GM03348 (cell line): ENCODE data around the gene R3HDML.
"Not testable (repeated sequence)": the region's sequence is repeated elsewhere in the genome, so short reads cannot be mapped to it uniquely, and the experiment has no call there.

Source experiments
- DNase-seq: peaks from one replicate; pipeline ENCODE4 v3.0.0; 2012; ENCODE audit warnings: low spot score

The R3HDML gene, protein sequence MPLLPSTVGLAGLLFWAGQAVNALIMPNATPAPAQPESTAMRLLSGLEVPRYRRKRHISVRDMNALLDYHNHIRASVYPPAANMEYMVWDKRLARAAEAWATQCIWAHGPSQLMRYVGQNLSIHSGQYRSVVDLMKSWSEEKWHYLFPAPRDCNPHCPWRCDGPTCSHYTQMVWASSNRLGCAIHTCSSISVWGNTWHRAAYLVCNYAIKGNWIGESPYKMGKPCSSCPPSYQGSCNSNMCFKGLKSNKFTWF

DNA sequence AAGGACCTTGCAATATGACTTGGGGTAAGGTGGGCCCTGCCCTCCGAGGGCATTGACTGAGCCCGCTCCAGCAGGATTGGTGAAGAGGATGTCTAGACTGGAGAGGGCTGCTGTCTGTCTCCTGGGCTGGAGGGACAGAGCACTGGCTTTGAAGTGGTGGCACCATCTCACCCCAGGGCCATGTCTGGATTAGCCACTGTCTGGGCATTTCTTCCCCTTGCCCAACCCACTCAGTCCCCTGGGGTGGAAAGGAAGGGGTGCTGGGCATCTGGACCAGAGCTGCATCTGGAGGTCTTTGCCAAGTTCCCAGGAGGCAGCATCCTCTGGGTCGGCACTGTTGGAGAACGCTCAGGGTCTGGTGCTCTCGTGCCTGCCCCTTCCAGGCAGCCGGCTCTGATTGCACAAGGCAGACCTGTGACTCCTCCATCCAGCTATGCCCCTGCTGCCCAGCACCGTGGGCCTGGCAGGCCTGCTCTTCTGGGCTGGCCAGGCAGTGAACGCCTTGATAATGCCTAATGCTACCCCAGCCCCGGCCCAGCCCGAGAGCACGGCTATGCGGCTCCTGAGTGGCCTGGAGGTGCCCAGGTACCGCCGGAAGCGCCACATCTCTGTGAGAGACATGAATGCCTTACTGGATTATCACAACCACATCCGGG lies at the start of gene R3HDML:
R3HDML (plus strand) TSS at position 319 of the 656 bp plus-strand sequence; CDS start at position 434, 115 bp downstream.
- no peak for DNase-seq

DNA sequence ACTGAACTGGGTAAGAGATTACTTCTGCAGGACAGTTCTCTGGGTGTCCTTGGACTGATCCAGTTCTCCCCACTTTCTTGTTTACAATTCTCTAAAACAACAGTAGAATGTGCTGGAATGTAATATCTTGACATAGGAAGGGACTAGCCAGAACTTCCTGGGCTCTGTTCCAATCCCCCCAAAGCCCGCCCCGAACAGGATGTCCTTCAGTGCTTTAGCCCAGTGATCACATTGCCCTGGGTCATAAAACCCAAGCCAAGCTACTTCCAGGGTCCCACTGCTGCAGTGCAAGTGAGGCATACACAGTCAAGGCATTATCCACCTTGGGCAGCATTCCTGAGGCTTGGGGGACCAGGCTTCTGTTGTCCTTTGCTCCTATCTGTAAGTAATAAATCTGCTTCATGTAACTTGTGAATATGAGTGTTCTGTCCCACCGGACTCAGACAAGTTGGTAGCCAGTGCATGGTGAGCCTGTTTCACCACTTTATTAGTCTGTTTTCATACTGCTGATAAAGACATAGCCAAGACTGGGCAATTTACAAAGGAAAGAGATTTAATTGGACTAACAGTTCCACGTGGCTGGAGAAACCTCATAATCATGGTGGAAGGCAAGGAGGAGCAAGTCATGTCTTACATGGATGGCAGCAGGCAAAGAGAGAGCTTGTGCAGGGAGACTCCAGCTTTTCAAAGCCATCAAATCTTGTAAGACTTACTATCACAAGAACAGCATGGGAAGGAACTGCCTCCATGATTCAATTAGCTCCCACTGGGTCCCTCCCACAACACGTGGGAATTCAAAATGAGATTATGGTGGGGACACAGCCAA lies 49.4 kb upstream of the R3HDML start:
- DNase-seq, result no peak

DNA sequence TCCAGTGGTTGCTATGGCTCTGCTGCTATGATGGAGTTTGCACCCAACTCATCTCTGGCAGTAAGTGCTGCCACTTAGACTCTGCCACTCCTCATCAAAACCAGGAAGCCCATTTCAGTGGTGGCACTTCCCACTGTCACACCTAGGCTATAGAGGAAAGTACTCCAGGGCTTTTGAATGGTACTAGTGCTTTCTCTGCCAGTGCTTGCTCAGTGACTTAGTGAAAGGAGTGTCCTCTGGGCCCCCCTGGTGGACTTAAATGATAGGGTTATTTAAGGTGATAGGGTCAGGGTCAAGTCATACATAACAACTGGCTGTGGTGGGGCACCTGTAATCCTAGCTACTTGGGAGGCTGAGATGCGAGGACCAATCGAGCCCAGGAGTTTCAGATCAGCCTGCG lies 48.6 kb upstream of the R3HDML start:
- DNase-seq, result no peak

DNA sequence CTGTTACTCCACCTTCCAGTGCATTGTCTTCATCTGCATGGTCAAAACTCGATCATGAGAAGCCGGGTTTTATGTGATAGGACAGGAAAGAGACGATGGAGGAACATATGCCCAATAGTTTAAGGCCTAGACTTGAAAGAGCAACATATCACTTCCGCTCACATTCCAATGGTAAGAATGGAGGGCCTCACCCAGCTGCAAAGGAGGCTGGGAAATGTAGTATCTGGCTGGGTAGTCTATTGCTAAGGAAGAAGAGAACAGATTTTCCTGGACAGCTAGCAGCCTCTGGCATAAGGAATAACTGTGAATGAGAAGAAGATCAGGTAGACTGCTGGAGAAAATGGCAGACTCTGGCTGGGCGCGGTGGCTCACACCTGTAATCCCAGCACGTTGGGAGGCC lies 45.1 kb upstream of the R3HDML start:
- DNase-seq, result no peak

DNA sequence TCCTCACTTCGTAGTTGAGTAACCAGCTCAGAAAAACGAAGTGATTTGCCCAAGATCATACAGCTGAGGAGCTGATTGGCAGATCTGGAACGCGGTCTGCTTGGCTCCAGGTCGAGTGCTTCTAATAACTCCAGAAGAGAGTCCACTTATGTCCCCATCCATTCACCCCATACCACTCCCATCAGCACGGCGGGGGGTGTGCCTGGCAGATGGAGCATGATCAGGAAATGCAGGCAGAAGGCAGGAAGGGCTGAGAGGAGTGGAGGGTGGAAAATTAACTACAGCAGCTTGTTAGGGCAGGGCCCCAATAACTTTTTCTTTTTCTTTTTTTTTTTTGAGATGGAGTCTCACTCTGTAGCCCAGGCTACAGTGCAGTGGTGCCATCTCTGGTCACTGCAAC lies 40.8 kb upstream of the R3HDML start:
- no peak for DNase-seq

DNA sequence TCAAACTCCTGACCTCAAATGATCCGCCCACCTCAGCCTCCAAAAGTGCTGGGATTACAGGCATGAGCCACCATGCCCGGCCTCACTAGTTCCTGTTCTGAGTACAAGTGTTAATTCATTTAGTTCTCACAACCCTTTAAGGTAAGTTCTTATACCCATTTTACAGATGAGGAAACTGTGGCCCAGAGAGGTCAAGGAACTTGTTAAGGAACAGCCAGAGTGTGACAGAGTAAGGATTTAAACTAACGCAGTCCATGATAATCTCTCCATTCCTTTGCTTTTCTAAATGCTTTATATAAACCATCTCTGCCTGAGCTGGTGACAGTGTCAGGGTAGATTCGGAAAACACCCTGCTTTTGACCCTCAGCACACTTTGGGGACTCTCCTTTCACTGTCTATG lies 39.1 kb upstream of the R3HDML start:
- no peak for DNase-seq

DNA sequence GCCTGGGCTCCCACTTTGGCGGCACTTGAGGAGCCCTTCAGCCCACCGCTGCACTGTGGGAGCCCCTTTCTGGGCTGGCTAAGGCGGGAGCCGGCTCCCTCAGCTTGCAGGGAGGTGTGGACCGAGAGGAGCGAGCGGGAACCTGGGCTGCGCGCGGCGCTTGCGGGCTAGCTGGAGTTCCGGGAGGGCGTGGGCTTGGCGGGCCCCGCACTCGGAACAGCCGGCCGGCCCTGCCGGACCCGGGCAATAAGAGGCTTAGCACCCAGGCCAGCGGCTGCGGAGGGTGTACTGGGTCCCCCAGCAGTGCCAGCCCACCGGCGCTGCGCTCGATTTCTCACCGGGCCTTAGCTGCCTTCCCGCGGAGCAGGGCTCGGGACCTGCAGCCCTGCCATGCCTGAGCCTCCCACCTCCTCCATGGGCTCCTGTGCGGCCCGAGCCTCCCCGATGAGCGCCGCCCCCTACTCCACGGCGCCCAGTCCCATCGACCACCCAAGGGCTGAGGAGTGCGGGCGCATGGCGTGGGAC lies 37.8 kb upstream of the R3HDML start:
- DNase-seq, result not testable (repeated sequence)

DNA sequence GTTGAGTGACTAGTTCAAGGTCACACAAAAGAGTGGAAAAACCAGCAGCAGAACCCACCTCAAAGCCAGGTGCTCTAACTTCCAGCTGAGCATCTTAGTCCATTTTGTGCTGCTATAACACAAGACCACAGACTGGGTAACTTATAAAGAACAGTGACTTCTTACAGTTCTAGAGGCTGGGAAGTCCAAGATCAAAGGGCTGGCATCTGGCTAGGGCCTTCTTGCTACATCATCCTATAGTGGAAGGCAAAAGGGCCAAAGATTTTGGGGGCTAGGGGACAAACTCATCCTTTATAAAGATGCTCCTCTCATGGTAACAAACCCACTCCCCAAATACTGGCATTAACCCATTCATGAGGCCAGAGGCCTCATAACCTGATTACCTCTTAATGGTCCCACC lies 35.6 kb upstream of the R3HDML start:
- no peak for DNase-seq

DNA sequence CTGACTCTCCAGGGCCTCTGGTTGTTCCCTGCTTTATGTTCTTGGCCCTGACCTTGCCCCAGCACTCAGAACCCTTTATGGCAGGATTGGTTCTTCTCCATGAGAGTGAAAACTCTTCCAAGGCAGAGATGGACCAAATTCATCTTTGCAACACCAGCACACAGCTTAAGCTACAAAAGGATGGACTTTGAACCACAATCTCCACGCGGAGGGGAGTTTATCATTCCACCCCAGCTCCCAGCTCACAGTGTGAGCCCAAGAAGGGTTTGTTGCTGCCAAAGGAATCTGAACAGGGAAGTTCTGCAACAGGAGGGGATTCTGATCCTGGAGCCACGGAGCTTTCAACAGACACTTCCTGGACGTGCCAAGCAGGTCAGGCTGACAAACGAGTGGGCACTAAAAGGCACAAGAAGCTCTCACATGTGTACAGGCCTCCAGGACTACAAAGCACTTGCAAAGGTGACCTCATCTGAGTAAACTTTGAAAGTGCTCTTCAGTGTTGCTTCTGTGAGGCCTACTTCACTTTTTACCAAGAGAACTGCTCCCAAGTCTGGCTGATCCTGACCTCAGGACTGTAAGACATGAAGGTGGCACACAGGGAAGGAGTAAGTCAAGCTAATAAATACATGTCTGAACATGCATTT lies 34.7 kb upstream of the R3HDML start:
- no peak for DNase-seq

DNA sequence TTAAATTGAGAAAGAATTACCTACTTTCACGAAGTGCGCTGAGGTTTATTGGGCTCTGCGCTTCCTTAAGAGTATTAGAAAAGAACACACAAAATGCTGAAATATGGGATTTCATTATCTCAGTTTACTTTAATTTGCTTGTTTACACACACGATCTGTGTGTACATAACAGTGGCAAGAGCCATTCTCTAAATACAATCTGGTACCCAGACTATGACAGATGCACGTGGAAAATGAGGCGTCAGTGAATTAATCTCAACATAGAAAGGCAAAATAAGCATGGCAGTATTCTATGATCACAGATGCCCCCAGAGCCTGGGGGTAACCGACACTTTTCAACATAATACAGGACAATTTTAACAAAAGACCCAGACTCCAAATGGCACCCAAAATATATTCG lies 34.1 kb upstream of the R3HDML start:
- DNase-seq, result no peak

DNA sequence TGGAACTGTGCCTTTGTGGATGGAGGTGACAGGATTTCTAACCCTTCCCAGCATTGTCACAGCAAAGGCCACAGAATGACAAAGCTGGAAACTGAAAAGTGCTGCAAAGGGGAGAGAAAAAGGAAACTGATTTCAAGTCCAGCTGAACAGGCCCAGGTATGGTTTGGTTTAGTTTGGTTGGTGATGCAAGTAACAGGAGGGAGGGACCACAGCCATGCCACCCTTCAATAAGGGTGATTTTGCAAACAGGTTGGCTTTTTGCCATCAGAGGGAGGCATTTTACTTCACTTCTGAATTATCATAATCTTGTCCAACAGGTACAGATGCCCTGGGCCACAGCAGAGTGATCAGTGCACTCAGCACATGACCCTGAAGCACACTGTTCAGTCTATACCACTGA lies 32.5 kb upstream of the R3HDML start:
- DNase-seq, result no peak

DNA sequence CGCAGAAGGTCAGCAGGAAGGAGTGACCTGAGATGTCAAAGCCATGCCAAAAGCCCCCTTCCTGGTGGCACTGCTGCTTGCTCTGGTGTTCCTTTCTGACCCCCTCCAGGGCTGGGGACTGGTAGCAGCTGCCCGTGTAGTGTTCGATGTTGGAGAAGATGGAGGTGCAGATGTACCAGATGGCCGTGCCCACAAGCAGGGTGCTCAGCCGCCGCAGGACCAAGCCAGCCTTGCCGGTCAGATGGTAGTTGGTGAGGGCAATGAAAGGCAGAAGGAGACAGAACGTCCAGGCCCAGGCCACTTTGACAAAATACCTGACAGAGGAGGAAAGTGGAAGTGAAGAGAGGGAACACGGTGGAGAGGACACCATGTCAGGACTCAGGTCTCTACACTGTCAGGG lies 29.9 kb upstream of the R3HDML start:
- DNase-seq, result no peak

DNA sequence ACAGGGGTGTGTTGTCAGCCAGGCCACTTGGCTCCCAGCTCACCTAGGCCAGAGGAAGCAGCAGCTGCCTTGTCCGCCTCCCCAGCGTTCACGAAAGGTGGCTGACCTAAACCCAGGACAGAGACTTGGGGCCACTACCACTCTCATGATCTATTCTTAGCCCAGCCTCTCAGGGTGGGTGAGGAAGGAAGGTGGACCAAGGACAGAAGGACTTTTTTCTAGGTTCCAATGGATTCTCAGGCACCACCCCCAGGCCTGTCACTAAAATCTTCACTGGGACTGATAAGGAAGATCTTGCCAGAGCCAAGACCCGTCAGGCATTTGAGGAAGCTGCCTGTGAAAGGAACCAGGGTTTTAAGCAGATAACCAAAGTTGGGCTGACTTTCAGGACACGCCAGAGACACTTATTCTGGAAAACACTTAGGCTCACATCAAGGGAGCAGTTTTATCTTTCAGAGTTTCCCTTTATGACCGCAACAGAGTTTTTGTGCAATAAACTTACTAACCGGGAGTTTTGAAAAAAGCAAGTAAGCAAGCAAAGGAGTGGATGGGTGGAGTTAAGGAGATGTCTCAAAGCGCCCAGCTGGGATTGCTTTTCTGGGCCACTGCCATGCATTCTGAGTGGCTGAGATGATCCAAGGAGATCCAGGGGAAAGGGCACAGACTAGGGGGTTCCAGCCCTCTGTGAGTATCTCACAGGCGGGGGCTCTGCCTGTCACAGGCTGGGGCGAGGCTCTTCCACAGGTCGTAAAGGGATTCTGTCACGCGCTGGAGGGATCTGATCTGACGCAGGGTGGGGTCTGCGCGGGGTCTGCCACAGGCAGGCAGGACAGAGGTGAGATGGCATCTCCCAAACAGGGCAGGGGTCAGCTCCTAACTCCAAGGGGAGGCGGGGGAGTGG lies 26.8 kb upstream of the R3HDML start:
- peak; percentile 81 for DNase-seq

DNA sequence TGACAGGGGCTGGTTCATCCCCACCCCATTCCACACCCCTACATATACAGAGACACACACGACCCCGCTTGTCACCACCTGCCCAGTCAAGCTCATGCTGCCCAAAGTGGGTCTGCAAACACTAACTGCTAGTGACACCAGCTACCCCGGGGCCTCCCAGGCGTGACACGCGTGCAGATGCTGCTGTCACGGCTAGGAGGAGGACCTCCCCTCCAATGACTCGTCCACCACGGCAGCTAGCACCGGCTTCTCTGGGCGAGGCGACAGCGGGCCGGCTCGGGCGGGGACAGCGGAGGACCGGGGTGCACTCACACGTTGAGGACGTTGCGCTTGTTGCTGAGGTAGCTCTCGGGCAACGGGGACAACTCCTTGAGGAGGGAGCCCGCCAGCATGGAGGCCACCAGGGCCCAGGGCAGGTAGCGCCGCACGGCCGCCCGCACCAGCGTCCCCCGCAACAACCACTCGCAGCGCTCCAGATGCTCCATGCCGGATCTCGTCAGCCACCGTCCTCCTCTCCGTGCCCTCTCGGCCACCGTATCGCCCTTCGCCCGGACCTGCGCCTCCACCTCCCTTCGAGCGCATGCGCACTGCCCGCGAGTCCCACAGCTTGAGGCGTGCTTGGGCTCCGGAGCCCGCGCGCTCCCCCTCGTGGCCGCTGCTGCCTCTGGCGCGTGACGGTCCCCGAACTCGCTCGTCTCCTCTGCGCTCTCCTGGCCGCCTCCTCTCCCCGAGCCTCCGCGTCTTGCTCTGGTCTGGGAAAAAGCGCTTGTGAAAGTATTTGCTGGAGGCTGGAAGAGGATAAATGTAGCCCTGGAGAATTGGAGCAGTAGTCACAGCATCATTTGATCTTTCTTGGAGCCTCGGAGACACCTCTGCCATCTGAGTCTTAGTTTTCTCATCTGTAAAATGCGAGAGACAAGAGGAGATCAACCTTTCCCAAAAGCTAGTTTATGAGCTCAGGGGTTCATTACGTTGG lies 25.9 kb upstream of the R3HDML start, which contains the start of gene FITM2:
FITM2 (minus strand) TSS at position 539 of the 976 bp plus-strand sequence; CDS start at position 485, 54 bp downstream.
- peak; percentile 100 for DNase-seq

DNA sequence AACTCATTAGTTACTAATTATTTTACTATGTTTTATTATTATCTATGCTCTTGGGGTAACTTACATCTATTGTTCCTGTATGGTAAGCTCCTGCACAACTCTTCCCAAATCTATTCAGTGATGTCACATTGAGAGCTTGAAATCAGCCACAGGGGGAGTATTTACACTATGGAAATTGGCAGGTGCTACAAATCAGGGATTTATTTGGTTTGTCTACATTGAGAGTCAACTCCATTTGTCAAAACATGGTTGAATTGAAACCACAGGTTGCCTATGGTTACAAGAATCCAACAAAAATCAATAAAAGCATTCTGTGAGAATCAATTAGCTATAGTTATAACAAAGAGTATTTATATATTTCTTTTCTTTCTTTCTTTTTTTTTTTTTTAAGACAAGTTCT lies 22.0 kb upstream of the R3HDML start:
- no peak for DNase-seq

DNA sequence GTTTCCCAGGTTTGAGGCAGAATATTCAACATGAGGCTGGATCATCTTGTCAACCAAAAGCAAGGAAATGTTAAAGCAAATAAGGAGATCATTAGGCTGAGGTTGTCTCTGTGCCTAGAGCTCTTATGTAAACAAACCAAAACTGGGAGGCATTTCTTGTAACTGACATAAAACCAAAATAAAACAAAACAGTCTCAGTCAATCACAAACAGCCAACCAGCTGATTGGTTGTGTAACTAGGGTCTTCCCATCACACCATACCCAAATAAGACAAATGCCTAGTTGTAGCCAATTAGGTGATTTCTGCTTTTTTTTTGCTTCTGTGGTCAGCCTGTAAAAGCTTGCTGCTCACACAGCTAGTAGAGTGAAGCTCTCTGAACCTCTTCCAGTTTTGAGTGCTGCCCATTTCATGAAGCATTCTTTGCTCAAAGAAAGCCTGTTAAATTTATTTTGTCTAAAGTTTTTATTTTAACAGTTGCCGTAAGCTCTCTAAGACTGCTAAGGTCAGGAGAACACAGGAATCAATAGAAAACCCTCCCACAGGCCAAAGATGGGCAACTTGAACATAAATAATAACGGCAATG lies 16.9 kb upstream of the R3HDML start:
- DNase-seq, result no peak

DNA sequence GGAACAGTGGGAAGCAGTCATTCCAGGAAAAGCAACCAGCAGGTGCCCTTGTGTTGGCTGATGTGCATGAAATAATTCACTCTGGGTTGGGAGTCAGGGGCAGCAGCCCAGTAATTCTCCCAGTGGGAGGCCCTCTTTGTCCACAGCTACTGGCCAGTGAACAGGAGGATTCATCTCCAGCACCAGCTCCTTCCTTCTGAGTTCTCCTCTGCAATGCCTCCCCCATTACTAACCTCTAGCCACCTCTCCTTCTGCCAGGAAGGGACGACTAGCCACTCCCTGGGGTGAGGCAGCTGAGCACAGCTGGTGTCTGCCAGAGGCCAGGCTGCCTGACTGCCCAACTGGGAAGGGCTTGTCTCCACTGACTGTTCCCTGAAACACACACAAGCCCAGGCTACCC lies 12.5 kb upstream of the R3HDML start:
- no peak for DNase-seq

DNA sequence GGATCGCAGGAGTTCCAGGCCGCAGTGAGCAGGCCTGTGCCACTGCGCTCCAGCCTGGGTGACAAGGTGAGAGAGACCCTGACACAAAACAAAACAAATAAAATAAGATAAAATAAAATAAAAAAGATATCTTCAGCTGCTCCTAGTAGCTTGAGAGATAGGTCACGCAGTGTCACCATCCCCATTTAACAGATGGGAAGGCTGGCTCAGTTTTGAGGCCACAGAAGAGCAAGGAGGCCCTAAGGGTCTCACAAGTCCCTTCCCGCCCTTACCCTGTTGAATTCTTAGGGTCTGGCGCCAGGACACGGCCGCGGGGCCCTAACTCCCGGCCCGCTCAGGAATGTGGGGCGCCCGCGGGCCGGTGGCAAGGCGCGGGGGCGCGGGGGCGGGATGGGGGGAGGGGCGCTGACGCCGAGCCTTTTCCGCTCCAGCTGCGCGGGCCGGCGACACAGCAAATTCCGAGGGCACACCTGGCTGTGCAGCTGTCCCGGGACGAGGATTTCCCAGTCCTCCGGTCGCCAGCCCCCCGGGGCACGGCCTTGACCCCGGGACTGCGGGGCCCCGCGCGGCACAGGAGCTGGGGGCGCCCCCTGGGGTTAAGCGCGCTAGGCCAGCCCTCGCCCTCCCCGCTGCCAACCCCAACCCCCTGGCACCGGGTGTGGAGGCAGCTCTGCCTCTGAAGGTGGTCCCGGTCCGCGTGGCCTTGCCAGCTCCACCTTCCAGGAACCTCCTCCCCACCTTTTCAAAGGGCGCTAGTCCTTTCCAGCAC lies 10.3 kb upstream of the R3HDML start:
- no peak for DNase-seq

DNA sequence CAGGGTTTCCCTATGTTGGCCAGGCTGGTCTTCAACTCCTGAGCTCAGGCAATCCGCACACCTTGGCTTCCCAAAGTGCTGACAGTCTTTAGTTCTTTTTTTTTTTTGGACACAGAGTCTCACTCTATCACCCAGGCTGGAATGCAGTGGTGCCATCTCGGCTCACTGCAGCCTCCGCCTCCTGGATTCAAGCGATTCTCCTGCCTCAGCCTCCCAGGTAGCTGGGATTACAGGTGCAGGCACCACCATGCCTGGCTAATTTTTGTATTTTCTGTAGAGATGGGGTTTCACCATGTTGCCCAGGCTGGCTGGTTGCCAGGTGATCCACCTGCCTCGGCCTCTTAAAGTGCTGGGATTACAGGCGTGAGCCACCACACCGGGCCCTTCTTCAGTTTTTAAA lies 9.1 kb upstream of the R3HDML start:
- not testable (repeated sequence) for DNase-seq
